ENCODE data around the gene MCTP2.
A peak's percentile ranks its signal among the peaks of the same experiment; 100 is the strongest.

Gene MCTP2

GRCh38 chr15:94306700-94307650 is 75.6 kb downstream of the MCTP2 start:
- DNase-seq: peak; percentile 7 to 14

GRCh38 chr15:94312946-94313345 is 81.6 kb downstream of the MCTP2 start:
- no peak for DNase-seq

- peak in 1 of 2 experiments; percentile 10 for DNase-seq
These were observed 83.3 kb downstream of the MCTP2 start for GRCh38 chr15:94314639-94315038.

GRCh38 chr15:94317211-94317610 is 85.8 kb downstream of the MCTP2 start:
- DNase-seq: no peak

GRCh38 chr15:94322141-94322540 is 90.8 kb downstream of the MCTP2 start:
- peak; percentile 34 to 36 for DNase-seq

- DNase-seq: peak in 1 of 2 experiments; percentile 2
These were observed 91.7 kb downstream of the MCTP2 start for GRCh38 chr15:94323076-94323475.

GRCh38 chr15:94324117-94324826 is 92.9 kb downstream of the MCTP2 start:
- peak; percentile 88 to 92 for DNase-seq

GRCh38 chr15:94324835-94325767 is 93.7 kb downstream of the MCTP2 start:
- no peak for DNase-seq

GRCh38 chr15:94327356-94327936 is 96.1 kb downstream of the MCTP2 start:
- peak; percentile 78 to 83 for DNase-seq

- DNase-seq: no peak
These were observed 100.4 kb downstream of the MCTP2 start for GRCh38 chr15:94331731-94332130.

- no peak for DNase-seq
These were observed 104.3 kb downstream of the MCTP2 start for GRCh38 chr15:94335616-94336015.

- DNase-seq: no peak
These were observed 105.6 kb downstream of the MCTP2 start for GRCh38 chr15:94336817-94337467.

GRCh38 chr15:94338243-94338846 is 107.0 kb downstream of the MCTP2 start:
- no peak for DNase-seq

GRCh38 chr15:94346282-94346681 is 114.9 kb downstream of the MCTP2 start:
- peak in 1 of 2 experiments; percentile 3 for DNase-seq

- DNase-seq: no peak
These were observed 116.7 kb downstream of the MCTP2 start for GRCh38 chr15:94348084-94348483.

- no peak for DNase-seq
These were observed 119.7 kb downstream of the MCTP2 start for GRCh38 chr15:94351031-94351535.

GRCh38 chr15:94352636-94353487 is 121.5 kb downstream of the MCTP2 start:
- DNase-seq: no peak

- DNase-seq: no peak
These were observed 122.1 kb downstream of the MCTP2 start for GRCh38 chr15:94353488-94353820.

GRCh38 chr15:94354655-94355054 is 123.3 kb downstream of the MCTP2 start:
- no peak for DNase-seq

GRCh38 chr15:94359716-94360115 is 128.4 kb downstream of the MCTP2 start:
- no peak for DNase-seq

Measured in Kasumi-1 (cell line).